HL-60 (cell line): ENCODE results near the gene SEZ6.

Experiments used
- CTCF ChIP-seq: IDR thresholded peaks from one replicate; pipeline ENCODE4 v1.5.1; 2011; ENCODE audit warnings: low read length, control low read depth, inconsistent platforms; ENCODE audit not compliant: insufficient read depth
- GABPA ChIP-seq: IDR thresholded peaks from 2 replicates; pipeline ENCODE4 v1.6.1; 2012; ENCODE audit warnings: low read depth
- POLR2AphosphoS5 ChIP-seq: IDR thresholded peaks from 2 replicates; pipeline ENCODE4 v1.6.1; 2012; ENCODE audit warnings: low read depth
- REST ChIP-seq: IDR thresholded peaks from 2 replicates; pipeline ENCODE4 v1.6.1; 2012; ENCODE audit warnings: low read depth; ENCODE audit not compliant: insufficient replicate concordance

- TF ChIP-seq CTCF: no peak
- TF ChIP-seq POLR2AphosphoS5: no peak
- TF ChIP-seq REST: no peak
- no peak for TF ChIP-seq GABPA
These were observed 15.4 kb upstream of the SEZ6 start for GRCh38 chr17:29021226-29021625.
